Measurements from ENCODE around the gene CD302. TPM values are rescaled to one million over a fixed set of nuclear protein-coding genes. Genes with fewer than 3 reads are reported as not detected.
"Not testable (repeated sequence)": the region's sequence is repeated elsewhere in the genome, so short reads cannot be mapped to it uniquely, and the experiment has no call there.

CD302 gene
- total and polyA plus RNA-seq, 8 donors: 7.0 to 18.4 (median 12.0) TPM

- no peaks in the 10 kb centered on the region for H3K9me3 ChIP-seq
- DNase-seq (no peak), ATAC-seq (no peak), FAIRE-seq (no peak)
- H3K27me3 ChIP-seq: no peaks in the 10 kb centered on the region
- 85 to 87% methylated on average over 3 of the region's 3 CpGs for WGBS, 2 donors
- intact Hi-C loops (cut with DNase I): no loop called here
- no peak for TF ChIP-seq CTCF (IDR thresholded peaks at IDR 0.05)
- H3K27ac ChIP-seq: no peak overlapping the region
- no peak overlapping the region for H3K4me3 ChIP-seq
- no peaks in the 10 kb centered on the region for H3K4me1 ChIP-seq
- no peaks in the 10 kb centered on the region for H3K36me3 ChIP-seq
Observed at GRCh38 chr2:159788253-159788652, 9.8 kb downstream of the CD302 start.

- ATAC-seq; H3K27me3 ChIP-seq; H3K4me1 ChIP-seq; intact Hi-C loops (cut with DNase I); FAIRE-seq; H3K36me3 ChIP-seq; H3K9me3 ChIP-seq; H3K27ac ChIP-seq; H3K4me3 ChIP-seq; DNase-seq: not testable (repeated sequence)
- WGBS, 2 donors: 87% methylated on average over 6 of the region's 6 CpGs
Observed at GRCh38 chr2:159787647-159788046, 10.4 kb downstream of the CD302 start.

- Histone ChIP-seq H3K9me3 (no peaks in the 10 kb centered on the region), H3K27me3 (no peaks in the 10 kb centered on the region), H3K4me3 (no peak overlapping the region), H3K4me1 (no peaks in the 10 kb centered on the region), H3K27ac (no peak overlapping the region), H3K36me3 (no peaks in the 10 kb centered on the region)
- WGBS, 2 donors: 88 to 91% methylated on average over 2 of the region's 2 CpGs
- FAIRE-seq (no peak), ATAC-seq (no peak), DNase-seq (no peak)
- intact Hi-C loops (cut with DNase I): no loop called here
- no peak for TF ChIP-seq CTCF (IDR thresholded peaks at IDR 0.05)
Observed at GRCh38 chr2:159786938-159787337, 11.1 kb downstream of the CD302 start.

GRCh38 chr2:159785195-159785594 is 12.8 kb downstream of the CD302 start:
- no peak overlapping the region for H3K4me3 ChIP-seq
- WGBS, 2 donors: 95% methylated on average over 3 of the region's 3 CpGs
- intact Hi-C loops (cut with DNase I): no loop called here
- H3K4me1 ChIP-seq: peaks cover 0 to 4% (median 0%) of the 10 kb centered on the region in 3 donors
- no peak overlapping the region for H3K27ac ChIP-seq
- no peaks in the 10 kb centered on the region for H3K36me3 ChIP-seq
- no peaks in the 10 kb centered on the region for H3K9me3 ChIP-seq
- no peaks in the 10 kb centered on the region for H3K27me3 ChIP-seq
- DNase-seq (no peak), FAIRE-seq (no peak), ATAC-seq (no peak)
- no peak for TF ChIP-seq CTCF (IDR thresholded peaks at IDR 0.05)

- H3K27ac ChIP-seq; DNase-seq; H3K9me3 ChIP-seq; intact Hi-C loops (cut with DNase I); H3K4me1 ChIP-seq; H3K36me3 ChIP-seq; FAIRE-seq; H3K27me3 ChIP-seq; H3K4me3 ChIP-seq: not testable (repeated sequence)
- ATAC-seq: peak in 3 of 4 donors; percentile 16 to 52 (median 47)
- 83 to 84% methylated on average over 6 of the region's 6 CpGs for WGBS, 2 donors
Observed at GRCh38 chr2:159784744-159785143, 13.3 kb downstream of the CD302 start.

GRCh38 chr2:159783556-159783955 is 14.5 kb downstream of the CD302 start:
- no peaks in the 10 kb centered on the region for H3K36me3 ChIP-seq
- FAIRE-seq (no peak), ATAC-seq (no peak), DNase-seq (no peak)
- no peak for TF ChIP-seq CTCF (IDR thresholded peaks at IDR 0.05)
- H3K4me3 ChIP-seq: no peak overlapping the region
- 56 to 65% methylated on average over 1 of the region's 1 CpG for WGBS, 2 donors
- no peaks in the 10 kb centered on the region for H3K9me3 ChIP-seq
- intact Hi-C loops (cut with DNase I): no loop called here
- no peaks in the 10 kb centered on the region for H3K27me3 ChIP-seq
- peaks cover 0 to 9% (median 0%) of the 10 kb centered on the region in 3 donors for H3K4me1 ChIP-seq
- no peak overlapping the region for H3K27ac ChIP-seq

Measured in pancreas (tissue), 10 donors.